OCI-M1 (cell line): ENCODE data around the gene C11orf68.
"Not testable (repeated sequence)": the region's sequence is repeated elsewhere in the genome, so short reads cannot be mapped to it uniquely, and the experiment has no call there.

Source experiments
- DNase-seq: peaks from one replicate; lab custom pipeline; 2025; lab: John Stamatoyannopoulos, UW

Gene C11orf68

GRCh38 chr11:65918211-65919140 is at the start of gene C11orf68:
Gene C11orf68, minus strand, starts transcription at chr11:65919062. Its CDS starts 31 bp downstream, at chr11:65919031.
- DNase-seq: peak; percentile 63

DNA sequence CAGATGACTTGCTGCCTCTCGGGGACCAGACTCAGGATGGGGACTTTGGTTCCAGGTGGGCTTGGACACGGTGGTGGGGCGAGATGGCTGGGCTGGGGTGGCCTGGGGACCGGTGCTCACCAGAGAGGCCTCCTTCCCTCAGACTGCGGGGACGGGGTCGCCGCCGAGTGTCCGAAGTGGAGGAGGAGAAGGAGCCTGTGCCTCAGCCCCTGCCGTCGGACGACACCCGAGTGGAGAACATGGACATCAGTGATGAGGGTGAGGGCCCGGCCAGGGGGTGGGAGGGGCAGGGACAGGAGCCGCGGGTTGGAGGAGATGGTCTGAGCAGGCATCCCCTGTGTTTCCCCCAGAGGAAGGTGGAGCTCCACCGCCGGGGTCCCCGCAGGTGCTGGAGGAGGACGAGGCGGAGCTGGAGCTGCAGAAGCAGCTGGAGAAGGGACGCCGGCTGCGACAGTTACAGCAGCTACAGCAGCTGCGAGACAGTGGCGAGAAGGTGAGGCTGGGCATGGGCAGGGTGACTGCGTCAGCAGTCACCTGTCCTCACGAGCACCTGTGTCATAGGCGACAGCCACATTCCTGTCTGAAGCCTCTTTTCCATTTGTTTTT is 48.6 kb upstream of the C11orf68 start:
- DNase-seq: no peak

GRCh38 chr11:65965986-65966762 is 47.3 kb upstream of the C11orf68 start:
- no peak for DNase-seq

DNA sequence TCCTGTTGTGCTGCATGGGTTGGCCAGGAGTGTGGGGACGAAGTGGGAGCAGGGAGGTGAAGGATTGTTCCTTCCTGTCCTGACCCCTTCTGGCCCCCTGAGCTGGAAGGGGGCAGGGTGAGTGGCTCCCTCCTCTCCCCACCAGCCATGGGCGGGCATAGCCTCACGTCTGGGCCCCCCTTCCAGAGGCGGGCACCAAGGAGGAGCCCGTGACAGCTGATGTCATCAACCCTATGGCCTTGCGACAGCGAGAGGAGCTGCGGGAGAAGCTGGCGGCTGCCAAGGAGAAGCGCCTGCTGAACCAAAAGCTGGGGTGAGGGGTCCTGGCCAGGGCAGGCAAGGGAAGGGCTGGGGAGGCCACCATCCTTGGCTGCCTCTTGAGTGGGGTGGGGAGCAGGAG is 46.0 kb upstream of the C11orf68 start:
- DNase-seq: no peak

DNA sequence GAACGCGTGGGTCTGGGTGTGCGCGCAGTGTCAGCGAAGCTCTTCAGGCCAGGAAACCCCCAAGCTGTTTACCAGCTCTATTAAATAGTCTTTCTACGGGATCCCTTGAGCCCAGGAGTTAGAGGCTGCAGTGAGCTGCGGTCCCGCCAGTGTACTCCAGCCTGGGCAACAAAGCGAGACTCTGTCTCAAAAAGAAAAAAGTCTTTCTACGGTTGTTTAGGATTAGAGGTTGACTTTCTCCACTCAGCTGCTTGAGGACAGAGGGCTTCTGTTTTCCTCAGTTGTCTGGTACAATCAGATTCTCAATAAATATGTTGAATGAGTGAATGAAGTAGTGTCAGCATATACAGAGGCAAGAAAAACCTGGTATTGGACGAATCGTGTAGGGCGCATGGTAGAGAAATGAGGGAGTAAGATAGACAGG is 43.3 kb upstream of the C11orf68 start:
- no peak for DNase-seq

DNA sequence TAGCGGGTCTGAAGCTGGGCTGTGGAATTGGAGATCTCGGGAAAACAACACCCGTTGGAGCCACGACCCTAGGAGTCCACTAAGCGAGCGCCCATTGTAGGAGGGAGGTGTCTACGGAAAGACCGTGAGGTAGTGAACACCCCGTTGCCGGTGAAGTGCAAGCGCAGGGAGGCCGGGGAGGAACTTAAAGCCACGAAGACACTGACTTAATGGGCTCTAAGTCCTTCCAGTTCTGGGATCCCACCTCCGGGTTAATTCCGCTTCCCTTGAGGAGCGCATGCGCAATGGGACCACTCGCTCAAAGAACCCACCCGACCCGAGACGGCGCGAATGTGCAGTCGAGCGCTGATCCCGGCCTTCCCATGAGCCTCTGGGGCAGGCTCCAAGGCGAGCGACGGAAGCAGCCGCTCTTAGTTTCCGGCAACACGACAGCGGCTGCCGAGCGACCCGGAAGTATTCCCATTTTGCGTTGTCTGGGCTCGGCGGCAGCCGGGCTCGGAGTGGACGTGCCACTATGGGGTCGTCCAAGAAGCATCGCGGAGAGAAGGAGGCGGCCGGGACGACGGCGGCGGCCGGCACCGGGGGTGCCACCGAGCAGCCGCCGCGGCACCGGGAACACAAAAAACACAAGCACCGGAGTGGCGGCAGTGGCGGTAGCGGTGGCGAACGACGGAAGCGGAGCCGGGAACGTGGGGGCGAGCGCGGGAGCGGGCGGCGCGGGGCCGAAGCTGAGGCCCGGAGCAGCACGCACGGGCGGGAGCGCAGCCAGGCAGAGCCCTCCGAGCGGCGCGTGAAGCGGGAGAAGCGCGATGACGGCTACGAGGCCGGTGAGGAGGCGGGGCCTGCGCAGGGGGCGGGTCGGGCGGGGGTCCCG is 42.6 kb upstream of the C11orf68 start, which contains the start of gene SART1:
Gene SART1, plus strand, starts transcription at position 468 of the 874 bp plus-strand sequence. Its CDS starts 47 bp downstream, at position 515.
- peak; percentile 99 for DNase-seq

GRCh38 chr11:65960824-65961266 is 42.0 kb upstream of the C11orf68 start:
- DNase-seq: no peak

DNA sequence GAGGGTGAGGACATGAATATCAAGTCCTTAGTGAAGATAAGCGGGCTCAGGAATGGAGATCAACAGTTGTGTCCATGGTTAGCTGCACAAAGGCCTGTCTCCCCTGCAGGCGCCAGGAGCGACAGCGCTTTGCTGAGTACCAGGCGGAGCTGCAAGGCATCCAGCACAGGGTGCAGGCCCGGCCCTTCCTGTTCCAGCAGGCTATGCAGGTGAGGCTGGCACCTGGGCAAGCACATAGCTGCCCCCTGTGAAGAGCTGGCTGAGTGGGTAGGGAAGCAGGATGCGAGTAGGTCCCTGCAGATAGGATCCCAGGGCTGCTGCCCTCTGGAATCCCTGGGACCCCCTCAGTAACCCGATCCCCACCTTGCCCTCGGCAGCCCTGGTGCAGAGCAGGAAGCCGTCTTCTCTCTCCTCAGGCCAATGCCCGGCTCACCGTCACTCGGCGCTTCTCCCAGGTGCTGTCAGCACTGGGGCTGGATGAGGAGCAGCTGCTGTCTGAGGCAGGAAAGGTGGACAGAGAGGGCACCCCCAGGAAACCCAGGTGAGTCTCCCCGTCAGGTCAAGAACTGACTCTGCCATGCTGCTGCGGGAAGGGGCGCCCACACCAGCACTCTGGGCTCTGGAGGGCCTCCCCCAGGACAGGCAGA is 40.0 kb upstream of the C11orf68 start:
- no peak for DNase-seq

DNA sequence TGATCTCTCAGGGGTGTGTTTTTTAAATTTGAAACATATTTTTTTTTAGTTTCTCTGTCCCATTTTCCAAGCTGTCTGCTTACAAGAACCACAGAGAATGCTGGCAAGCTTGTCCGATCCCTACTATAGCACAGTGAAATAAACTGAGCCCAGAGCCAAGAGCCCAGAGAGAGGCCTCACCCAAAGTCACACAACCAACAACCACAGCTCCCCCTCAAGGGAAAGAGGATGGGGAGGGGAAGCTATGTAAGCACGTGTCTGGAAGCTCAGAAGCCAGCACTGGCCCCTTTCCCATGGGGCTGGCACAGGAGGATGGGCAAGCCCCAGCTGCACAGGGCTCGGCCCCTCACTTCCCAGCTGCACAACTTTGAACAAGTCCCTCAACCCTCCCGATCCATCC is 39.4 kb upstream of the C11orf68 start:
- DNase-seq: no peak

DNA sequence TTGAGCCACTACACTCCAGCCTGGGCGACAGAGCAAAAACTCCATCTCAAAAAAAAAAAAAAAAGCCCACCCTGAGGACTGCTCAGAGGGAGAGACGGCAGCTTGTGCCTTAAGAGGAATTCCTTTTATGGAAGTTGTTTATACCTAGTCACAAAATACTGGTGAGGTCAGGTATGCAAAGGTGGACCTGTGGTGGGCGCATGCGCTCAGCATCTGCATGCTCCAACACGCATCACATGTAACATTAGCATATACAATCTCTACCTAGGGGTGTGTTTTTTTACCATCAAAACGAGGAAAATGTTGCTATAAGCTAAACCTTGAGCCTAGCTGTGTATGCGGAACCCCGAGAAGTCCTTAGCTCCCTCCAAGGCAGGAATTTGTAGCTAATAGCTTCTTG is 35.9 kb upstream of the C11orf68 start:
- DNase-seq: no peak

DNA sequence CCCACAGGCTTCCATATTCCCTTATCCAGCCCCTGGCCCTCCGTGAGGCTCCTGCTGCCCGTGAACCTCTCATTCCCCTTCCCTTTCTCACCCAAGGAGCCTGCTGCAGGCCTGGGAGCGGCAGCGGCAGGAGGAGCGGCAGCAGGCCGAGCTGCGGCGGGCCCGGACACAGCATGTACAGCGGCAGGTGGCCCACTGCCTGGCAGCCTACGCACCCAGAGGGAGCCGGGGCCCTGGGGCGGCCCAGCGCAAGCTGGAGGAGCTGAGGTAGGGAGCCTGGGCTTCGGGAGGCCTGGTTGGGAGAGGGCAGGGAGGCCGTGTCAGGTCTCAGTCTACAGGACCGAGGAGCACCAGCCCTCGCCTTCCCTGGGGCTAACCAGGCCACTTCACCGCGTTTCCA is 34.6 kb upstream of the C11orf68 start:
- no peak for DNase-seq

DNA sequence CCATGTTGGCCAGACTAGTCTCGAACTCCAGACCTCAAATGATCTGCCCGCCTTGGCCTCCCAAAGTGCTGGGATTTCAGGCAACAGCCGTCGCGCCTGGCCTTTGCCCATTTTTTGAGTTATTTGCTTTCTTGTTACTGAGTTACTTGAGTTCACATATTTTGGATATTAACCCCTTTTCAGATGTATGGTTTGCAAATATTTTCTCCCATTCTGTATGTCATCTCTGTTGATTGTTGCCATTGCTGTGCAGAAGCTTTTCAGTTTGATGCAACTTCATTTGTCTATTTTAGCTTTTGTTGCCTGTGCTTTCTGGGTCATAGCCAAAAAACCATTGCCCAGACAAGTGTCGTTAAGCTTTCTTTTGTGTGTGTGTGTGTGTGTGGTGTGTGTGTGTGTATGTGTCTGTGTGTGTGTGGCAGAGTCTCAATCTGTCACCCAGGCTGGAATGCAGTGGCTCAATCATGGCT is 33.2 kb upstream of the C11orf68 start:
- no peak for DNase-seq

GRCh38 chr11:65951641-65952040 is 32.8 kb upstream of the C11orf68 start:
- not testable (repeated sequence) for DNase-seq

GRCh38 chr11:65950711-65951110 is 31.8 kb upstream of the C11orf68 start:
- not testable (repeated sequence) for DNase-seq

GRCh38 chr11:65947603-65948125 is 28.8 kb upstream of the C11orf68 start:
- DNase-seq: no peak

DNA sequence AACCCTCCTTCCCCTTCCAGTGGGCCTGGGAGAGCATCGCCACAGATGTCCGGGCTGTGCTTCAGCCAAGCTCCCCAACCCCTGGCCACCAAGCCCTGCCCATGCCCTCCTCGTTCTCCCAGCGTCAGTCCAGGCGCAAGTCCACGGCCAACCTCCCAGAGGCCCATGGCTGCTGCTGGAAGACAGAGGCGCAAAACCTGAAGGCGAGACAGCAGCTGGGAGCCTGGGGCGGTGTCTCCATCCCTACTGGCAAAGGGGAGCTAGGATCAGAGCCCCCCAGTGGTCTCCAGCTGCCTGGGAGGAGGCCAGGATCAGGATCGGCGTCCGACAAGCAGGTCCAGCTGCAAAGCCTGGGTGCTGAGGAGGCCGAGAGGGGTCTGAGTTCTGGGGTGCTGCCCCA is 28.3 kb upstream of the C11orf68 start:
- no peak for DNase-seq

GRCh38 chr11:65946655-65947054 is 27.8 kb upstream of the C11orf68 start:
- DNase-seq: no peak

GRCh38 chr11:65945941-65946558 is 27.2 kb upstream of the C11orf68 start:
- DNase-seq: no peak

GRCh38 chr11:65945430-65945911 is 26.6 kb upstream of the C11orf68 start, which contains the start of gene TSGA10IP:
Gene TSGA10IP, plus strand, starts transcription at chr11:65945480. Its CDS starts 196 bp downstream, at chr11:65945676.
- no peak for DNase-seq

GRCh38 chr11:65944767-65945166 is 25.9 kb upstream of the C11orf68 start:
- no peak for DNase-seq
